GM12892 (cell line): ENCODE data around the gene SPANXN4.

ENCODE experiments used
- POLR2A ChIP-seq: IDR thresholded peaks from 2 replicates; pipeline ENCODE4 v1.6.1; 2011; ENCODE audit warnings: low read depth, low read length, control low read depth
- POLR2AphosphoS5 ChIP-seq: IDR thresholded peaks from 2 replicates; pipeline ENCODE4 v1.6.1; 2011; ENCODE audit warnings: low read depth, low read length, control low read depth

DNA sequence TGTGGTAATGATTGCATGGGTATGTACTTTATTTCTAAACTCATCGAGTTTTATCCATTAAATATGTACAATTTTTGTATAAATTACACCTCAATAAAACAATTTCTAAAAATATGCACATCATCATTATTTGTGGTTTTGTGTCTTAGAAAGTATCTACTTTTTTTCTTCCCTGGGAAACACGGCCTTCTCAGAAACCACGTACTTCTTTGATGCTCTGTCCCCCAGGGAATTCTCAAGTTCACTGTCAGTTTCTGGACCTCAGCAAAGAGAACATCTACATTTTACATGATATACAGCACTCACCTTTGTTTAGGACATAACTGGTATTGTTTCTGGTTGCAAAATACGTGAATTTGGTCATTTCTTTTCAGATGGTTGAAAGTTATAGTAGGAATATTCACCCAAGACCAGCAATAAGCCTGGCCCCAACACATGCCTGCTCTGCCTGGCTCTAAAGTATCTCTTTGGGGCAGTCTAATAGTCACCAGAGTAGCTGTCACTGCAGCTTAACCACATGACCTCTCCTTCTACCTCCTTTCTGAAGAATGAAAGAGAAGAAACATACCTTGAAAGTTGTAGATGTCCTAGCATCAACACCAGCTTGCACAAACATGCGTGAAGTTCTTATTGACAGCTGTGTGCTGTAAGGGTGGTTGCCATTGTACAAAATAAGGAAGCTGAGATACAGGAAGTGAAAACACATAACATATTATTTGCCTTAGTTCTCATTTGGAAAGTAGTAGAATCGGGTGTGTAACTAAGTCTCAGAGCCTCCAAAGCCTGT lies 48.4 kb upstream of the SPANXN4 start:
- TF ChIP-seq POLR2A (no peak), POLR2AphosphoS5 (no peak)
